Upper lobe of left lung (tissue), 6 donors: ENCODE data around the gene OR6B3. TPM values are rescaled to one million over a fixed set of nuclear protein-coding genes. Genes with fewer than 3 reads are reported as not detected.
A peak's percentile ranks its signal among the peaks of the same experiment; 100 is the strongest.

ENCODE experiments used
- ATAC-seq, 2 donors: fragments of 200-7000 bp; cut with Tn5 transposase; one replicate each; pipeline ENCODE4 v1.9.1; 2022; ENCODE audit warnings: mild to moderate bottlenecking in 2 of 2, moderate library complexity in 2 of 2; ENCODE audit not compliant: low FRiP score in 2 of 2
- DNase-seq, 2 donors: peaks; one replicate each; pipeline ENCODE4 v3.0.0-alpha.2; 2019 to 2020
- H3K27ac ChIP-seq, 4 donors: fragments of 200-600 bp; sonication (generic); one replicate each; pipeline ENCODE4 v1.5.1; 2016 to 2019
- H3K27me3 ChIP-seq, 4 donors: fragments of 200-600 bp; sonication (generic); one replicate each; pipeline ENCODE4 v1.5.1; 2017 to 2019
- H3K36me3 ChIP-seq, 4 donors: fragments of 200-600 bp; sonication (generic); one replicate each; pipeline ENCODE4 v1.5.1; 2016 to 2019
- H3K4me1 ChIP-seq, 4 donors: fragments of 200-600 bp; sonication (generic); one replicate each; pipeline ENCODE4 v1.5.1; 2018 to 2019
- H3K4me3 ChIP-seq, 4 donors: fragments of 200-600 bp; sonication (generic); one replicate each; pipeline ENCODE4 v1.5.1; 2017 to 2019; ENCODE audit warnings: mild to moderate bottlenecking in 2 of 4, moderate library complexity in 1 of 4
- H3K9me3 ChIP-seq, 4 donors: fragments of 200-600 bp; sonication (generic); one replicate each; pipeline ENCODE4 v1.5.1; 2018 to 2019
- EP300 ChIP-seq, 4 donors: sonication (generic); formaldehyde crosslinking; IDR thresholded peaks; one replicate each; pipeline ENCODE4 v1.5.1; 2017; ENCODE audit warnings: antibody characterized with exemption in 4 of 4, control low read depth in 2 of 4
- POLR2A ChIP-seq, 4 donors: fragments of 450-650 bp; IDR thresholded peaks; one replicate each; pipeline ENCODE4 v1.5.1; 2016 to 2017; ENCODE audit warnings: antibody characterized with exemption in 4 of 4, mild to moderate bottlenecking in 2 of 4
- POLR2AphosphoS5 ChIP-seq, 2 donors: sonication (generic); formaldehyde crosslinking; IDR thresholded peaks; one replicate each; pipeline ENCODE4 v1.5.1; 2017; ENCODE audit warnings: antibody characterized with exemption in 2 of 2
- WGBS, 2 donors: methylation state at CpG; one replicate each; pipeline ENCODE4 v1.1.5; 2017 to 2018; 5-methylcytosine and 5-hydroxymethylcytosine counted together
- total RNA-seq, 6 donors: library from RNA; depleted of rRNA in 4 of 6; stranded (reverse); fragments of >200 nt in 4 of 6; gene quantifications; one replicate each; pipeline versions ENCODE4 v1.1.0 to v1.2.1, GENCODE V29; 2016 to 2021
- TF ChIP-seq, protein P1 (sequence below), 6 experiments: fragments of 450-650 bp in 4 of 6; fragments of 200-600 bp in 2 of 6; sonication (generic) in 2 of 6; IDR thresholded peaks; one replicate each; pipeline ENCODE4 v1.5.1; 2016 to 2019; ENCODE audit warnings: antibody characterized with exemption in 6 of 6
- donor health status: DM: no; HTN: no; CAD: no; lungs with moderate emphysema.
- donor health status: DM: no; HTN: yes; CAD: no; lungs with severe emphysema.

The OR6B3 gene
- total RNA-seq, 6 donors from 2014 or later = not detected

DNA sequence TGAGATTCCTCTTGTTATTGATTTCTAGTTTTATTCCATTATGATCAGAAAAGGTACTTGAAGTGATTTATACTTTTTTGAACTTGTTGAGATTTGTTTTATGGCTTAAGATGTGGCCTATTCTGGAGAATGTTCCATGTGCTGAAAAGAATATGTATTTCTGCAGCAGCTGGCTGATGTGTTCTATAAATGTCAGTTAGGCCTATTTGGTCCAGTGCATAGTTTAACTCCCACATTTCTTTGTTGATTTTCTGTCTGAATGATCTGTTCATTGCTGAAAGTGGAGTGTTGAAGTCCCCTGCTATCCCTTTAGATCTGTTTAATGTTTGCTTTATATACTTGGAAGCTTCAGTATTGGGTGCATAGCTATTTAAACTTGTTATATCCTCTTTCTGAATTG is 16.0 kb downstream of the OR6B3 start:
- H3K27me3 ChIP-seq = no peaks in the 10 kb centered on the region
- TF ChIP-seq EP300 (IDR thresholded peaks at IDR 0.05) (no peak), POLR2A (IDR thresholded peaks at IDR 0.05) (no peak), POLR2AphosphoS5 (IDR thresholded peaks at IDR 0.05) (no peak)
- TF ChIP-seq, protein P1, sequence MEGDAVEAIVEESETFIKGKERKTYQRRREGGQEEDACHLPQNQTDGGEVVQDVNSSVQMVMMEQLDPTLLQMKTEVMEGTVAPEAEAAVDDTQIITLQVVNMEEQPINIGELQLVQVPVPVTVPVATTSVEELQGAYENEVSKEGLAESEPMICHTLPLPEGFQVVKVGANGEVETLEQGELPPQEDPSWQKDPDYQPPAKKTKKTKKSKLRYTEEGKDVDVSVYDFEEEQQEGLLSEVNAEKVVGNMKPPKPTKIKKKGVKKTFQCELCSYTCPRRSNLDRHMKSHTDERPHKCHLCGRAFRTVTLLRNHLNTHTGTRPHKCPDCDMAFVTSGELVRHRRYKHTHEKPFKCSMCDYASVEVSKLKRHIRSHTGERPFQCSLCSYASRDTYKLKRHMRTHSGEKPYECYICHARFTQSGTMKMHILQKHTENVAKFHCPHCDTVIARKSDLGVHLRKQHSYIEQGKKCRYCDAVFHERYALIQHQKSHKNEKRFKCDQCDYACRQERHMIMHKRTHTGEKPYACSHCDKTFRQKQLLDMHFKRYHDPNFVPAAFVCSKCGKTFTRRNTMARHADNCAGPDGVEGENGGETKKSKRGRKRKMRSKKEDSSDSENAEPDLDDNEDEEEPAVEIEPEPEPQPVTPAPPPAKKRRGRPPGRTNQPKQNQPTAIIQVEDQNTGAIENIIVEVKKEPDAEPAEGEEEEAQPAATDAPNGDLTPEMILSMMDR (IDR thresholded peaks at IDR 0.05) = no peak
- ATAC-seq (no peak), DNase-seq (no peak)
- no peak overlapping the region for H3K27ac ChIP-seq
- no peaks in the 10 kb centered on the region for H3K36me3 ChIP-seq
- H3K4me1 ChIP-seq = no peaks in the 10 kb centered on the region
- no peak overlapping the region for H3K4me3 ChIP-seq
- no peaks in the 10 kb centered on the region for H3K9me3 ChIP-seq

DNA sequence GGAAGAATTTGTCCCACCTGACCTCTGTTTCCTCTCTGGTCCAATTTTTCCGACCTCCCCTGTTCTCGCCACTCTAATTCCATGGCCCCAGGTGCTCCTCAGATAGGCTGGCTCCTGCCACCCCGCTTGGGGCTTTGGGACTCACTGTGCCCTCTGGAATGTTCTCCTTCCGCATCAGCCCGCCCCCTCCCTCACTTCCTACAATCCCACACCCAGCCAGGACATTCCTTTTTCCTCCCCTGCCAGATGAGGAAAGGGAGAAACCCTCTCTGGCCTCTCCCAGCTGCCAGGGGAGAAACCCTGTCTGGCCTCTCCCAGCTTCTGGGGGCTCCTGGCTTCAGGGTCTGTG is 20.0 kb downstream of the OR6B3 start:
- no peaks in the 10 kb centered on the region for H3K27me3 ChIP-seq
- DNase-seq = no peak
- H3K4me1 ChIP-seq = no peaks in the 10 kb centered on the region
- no peaks in the 10 kb centered on the region for H3K36me3 ChIP-seq
- ATAC-seq = no peak
- TF ChIP-seq EP300 (IDR thresholded peaks at IDR 0.05) = no peak
- no peak for TF ChIP-seq POLR2A (IDR thresholded peaks at IDR 0.05)
- no peak for TF ChIP-seq POLR2AphosphoS5 (IDR thresholded peaks at IDR 0.05)
- TF ChIP-seq, protein P1 (IDR thresholded peaks at IDR 0.05) = no peak
- H3K27ac ChIP-seq = no peak overlapping the region
- H3K4me3 ChIP-seq = no peak overlapping the region
- 25 to 44% methylated on average over 5 of the region's 5 CpGs for WGBS, 2 donors
- no peaks in the 10 kb centered on the region for H3K9me3 ChIP-seq

DNA sequence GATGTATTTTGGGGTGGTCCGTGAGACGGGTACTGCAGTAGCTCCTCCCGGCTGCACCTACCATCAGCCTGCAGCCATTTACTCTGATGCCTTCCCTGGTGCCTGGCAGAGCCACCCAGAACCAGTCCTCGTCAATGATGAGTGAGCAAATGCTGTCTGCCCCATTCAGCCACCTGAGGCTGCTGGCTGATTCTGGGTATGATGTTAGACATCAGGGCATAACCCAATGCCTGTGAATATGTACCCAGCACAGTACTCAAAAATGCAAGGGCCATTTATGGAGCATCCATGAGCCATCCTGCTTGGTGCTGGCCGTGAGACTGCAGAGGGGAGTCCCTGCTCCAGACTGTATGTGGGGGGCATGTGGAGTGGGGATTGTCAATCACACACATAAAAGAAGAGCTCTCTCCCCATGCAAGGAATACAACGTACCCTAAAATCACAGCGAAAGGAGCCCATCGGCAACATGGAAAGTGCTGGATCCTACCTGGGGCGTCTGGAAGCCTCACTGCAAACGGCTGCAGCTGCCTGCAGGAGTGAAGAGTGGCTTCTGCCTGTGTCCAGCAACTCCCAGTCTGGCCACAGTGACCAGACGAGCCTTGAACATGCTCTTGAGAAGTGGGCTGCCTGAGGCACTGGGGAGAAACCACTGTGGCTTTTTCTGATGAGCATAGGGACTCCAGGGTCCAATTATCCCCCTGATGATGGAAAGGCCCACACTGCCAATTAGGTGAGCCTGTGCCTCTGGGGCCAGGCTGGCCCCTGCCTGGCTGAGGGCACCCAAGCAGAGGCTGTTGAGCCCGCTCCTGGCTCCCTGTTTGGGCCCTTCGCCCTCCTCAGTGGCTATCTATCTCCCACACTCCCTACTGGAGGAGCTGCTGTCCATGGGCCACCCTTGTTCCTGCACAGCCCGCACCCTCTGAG is 20.7 kb downstream of the OR6B3 start:
- DNase-seq = no peak

DNA sequence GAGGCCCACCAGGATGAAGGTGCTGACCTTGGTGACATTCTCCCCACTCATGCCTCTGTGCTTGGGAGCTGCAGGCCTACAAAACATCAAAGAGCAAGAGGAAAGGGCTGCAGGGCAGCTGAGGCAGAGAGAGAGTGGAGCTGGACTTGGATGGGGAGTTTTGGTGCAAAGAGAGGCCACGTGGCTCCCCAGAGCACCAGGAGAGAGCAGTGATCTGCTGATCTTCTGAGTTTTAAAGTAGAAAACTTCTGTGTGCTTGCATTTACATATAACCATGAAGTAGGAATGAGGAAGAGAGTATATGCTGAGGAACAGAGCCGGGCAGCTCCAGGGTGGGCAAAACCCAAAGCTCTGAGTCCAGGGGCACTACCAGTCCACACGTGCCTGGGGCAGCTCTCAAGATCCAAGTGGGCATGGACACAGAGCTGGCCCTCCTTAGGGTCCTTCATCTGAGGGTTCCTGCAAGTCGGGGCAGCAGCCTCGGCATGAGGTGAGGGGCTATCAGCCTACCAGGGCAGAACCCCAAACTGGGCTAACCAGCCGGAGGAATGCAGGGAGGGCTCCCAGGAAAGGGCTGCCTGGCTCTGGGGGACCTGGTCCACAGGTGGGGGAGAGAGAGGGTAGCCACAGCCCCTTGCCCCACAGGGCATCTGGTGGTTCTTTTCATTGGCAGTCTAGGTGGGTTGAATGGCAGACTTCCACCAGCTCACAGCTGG is 22.8 kb downstream of the OR6B3 start, which contains the start of gene OR6B2:
TSS of gene OR6B2 (minus strand) at position 51 of the 716 bp plus-strand sequence. CDS start at position 51, 0 bp downstream.
- no peak for ATAC-seq
- H3K27ac ChIP-seq = no peak within 1 kb of the TSS
- no peaks in the 10 kb centered on the region for H3K36me3 ChIP-seq
- no peak for DNase-seq
- H3K27me3 ChIP-seq = no peaks in the 10 kb centered on the region
- WGBS, 2 donors = 68 to 73% methylated on average over 6 of the region's 6 CpGs
- H3K4me3 ChIP-seq = no peak within 1 kb of the TSS
- peaks cover 0 to 3% (median 0%) of the 10 kb centered on the region in 4 donors for H3K4me1 ChIP-seq
- H3K9me3 ChIP-seq = no peaks in the 10 kb centered on the region
- TF ChIP-seq POLR2AphosphoS5 (IDR thresholded peaks at IDR 0.05) (no peak), POLR2A (IDR thresholded peaks at IDR 0.05) (no peak), EP300 (IDR thresholded peaks at IDR 0.05) (no peak)
- TF ChIP-seq, protein P1 (IDR thresholded peaks at IDR 0.05) = no peak

More for the DNA sequence above, 20.7 kb downstream of the OR6B3 start:
- Histone ChIP-seq H3K36me3 (no peaks in the 10 kb centered on the region), H3K9me3 (no peaks in the 10 kb centered on the region), H3K4me1 (no peaks in the 10 kb centered on the region), H3K27me3 (no peaks in the 10 kb centered on the region), H3K27ac (no peak overlapping the region), H3K4me3 (no peak overlapping the region)
- no peak for TF ChIP-seq POLR2AphosphoS5 (IDR thresholded peaks at IDR 0.05)
- TF ChIP-seq EP300 (IDR thresholded peaks at IDR 0.05) = no peak
- TF ChIP-seq POLR2A (IDR thresholded peaks at IDR 0.05) = no peak
- TF ChIP-seq, protein P1 (IDR thresholded peaks at IDR 0.05) = no peak
- 72 to 76% methylated on average over 10 to 14 of the region's 14 CpGs for WGBS, 2 donors
- peak in 1 of 2 donors; percentile 38 for ATAC-seq
